H9 (cell line): ENCODE results near the gene ADRA2A. TPM values are rescaled to one million over a fixed set of nuclear protein-coding genes. Genes with fewer than 3 reads are reported as not detected.

Experiments used
- DNase-seq: peaks from one replicate; pipeline ENCODE4 v3.0.0-alpha.2; 2017
- H2AFZ ChIP-seq: one replicate; pipeline ENCODE4 v1.6.1; 2013; ENCODE audit warnings: mild to moderate bottlenecking, low read length, control low read depth, moderate library complexity
- H2AK5ac ChIP-seq: 2 replicates; pipeline ENCODE4 v1.6.1; 2013; ENCODE audit warnings: low read length, control low read depth, mixed read lengths; ENCODE audit not compliant: insufficient read length
- H2BK120ac ChIP-seq: one replicate; pipeline ENCODE4 v1.6.1; 2013; ENCODE audit warnings: low read depth, mild to moderate bottlenecking, low read length, control low read depth, inconsistent platforms; ENCODE audit not compliant: poor library complexity, severe bottlenecking
- H2BK12ac ChIP-seq: 2 replicates; pipeline ENCODE4 v1.6.1; 2013; ENCODE audit warnings: low read length, control low read depth, mixed read lengths, low read depth; ENCODE audit not compliant: insufficient read length
- H2BK15ac ChIP-seq: 2 replicates; pipeline ENCODE4 v1.6.1; 2013; ENCODE audit warnings: low read depth, low read length, control low read depth
- H2BK20ac ChIP-seq: one replicate; pipeline ENCODE4 v1.6.1; 2013; ENCODE audit warnings: low read depth, mild to moderate bottlenecking, low read length, control low read depth, inconsistent platforms; ENCODE audit not compliant: poor library complexity, severe bottlenecking
- H2BK5ac ChIP-seq: 2 replicates; pipeline ENCODE4 v1.6.1; 2013; ENCODE audit warnings: low read length, control low read depth, mixed read lengths; ENCODE audit not compliant: insufficient read length
- H3K14ac ChIP-seq: 2 replicates; pipeline ENCODE4 v1.6.1; 2013; ENCODE audit warnings: low read length, control low read depth; ENCODE audit not compliant: insufficient read depth
- H3K18ac ChIP-seq: 2 replicates; pipeline ENCODE4 v1.6.1; 2013; ENCODE audit warnings: low read depth, mild to moderate bottlenecking, mixed read lengths, low read length, control low read depth; ENCODE audit not compliant: insufficient read length
- H3K23ac ChIP-seq: 2 replicates; pipeline ENCODE4 v1.6.1; 2013; ENCODE audit warnings: low read length, control low read depth, mixed read lengths, low read depth; ENCODE audit not compliant: insufficient read length
- H3K23me2 ChIP-seq: 2 replicates; pipeline ENCODE4 v1.6.1; 2013; ENCODE audit warnings: low read depth, mild to moderate bottlenecking, mixed read lengths, low read length, control low read depth; ENCODE audit not compliant: insufficient read length, poor library complexity, severe bottlenecking
- H3K27ac ChIP-seq: 2 replicates; pipeline ENCODE4 v1.5.1; 2013; ENCODE audit warnings: low read length, control low read depth, mixed read lengths, low read depth; ENCODE audit not compliant: insufficient read length
- H3K27me3 ChIP-seq: 2 replicates; pipeline ENCODE4 v1.6.1; 2013; ENCODE audit warnings: low read length, control low read depth, inconsistent platforms; ENCODE audit not compliant: insufficient read depth
- H3K4ac ChIP-seq: 2 replicates; pipeline ENCODE4 v1.6.1; 2013; ENCODE audit warnings: low read depth, mild to moderate bottlenecking, control low read depth, inconsistent platforms, low read length, moderate library complexity
- H3K4me1 ChIP-seq: 2 replicates; pipeline ENCODE4 v1.6.1; 2013; ENCODE audit warnings: low read length, control low read depth, inconsistent platforms; ENCODE audit not compliant: insufficient read depth
- H3K4me2 ChIP-seq: 2 replicates; pipeline ENCODE4 v1.6.1; 2013; ENCODE audit warnings: low read length, control low read depth, mixed read lengths; ENCODE audit not compliant: insufficient read length, insufficient read depth
- H3K56ac ChIP-seq: 2 replicates; pipeline ENCODE4 v1.6.1; 2013; ENCODE audit warnings: low read depth, mild to moderate bottlenecking, mixed read lengths, low read length, control low read depth; ENCODE audit not compliant: insufficient read length
- H3K79me1 ChIP-seq: 2 replicates; pipeline ENCODE4 v1.6.1; 2013; ENCODE audit warnings: low read depth, mild to moderate bottlenecking, moderate library complexity, low read length, control low read depth, inconsistent platforms; ENCODE audit not compliant: insufficient read depth, poor library complexity, severe bottlenecking
- H3K79me2 ChIP-seq: 2 replicates; pipeline ENCODE4 v1.6.1; 2013; ENCODE audit warnings: low read length, control low read depth, inconsistent platforms; ENCODE audit not compliant: insufficient read depth
- H3K9ac ChIP-seq: 2 replicates; pipeline ENCODE4 v1.6.1; 2013; ENCODE audit warnings: low read length, control low read depth, mixed read lengths; ENCODE audit not compliant: insufficient read length; ENCODE audit errors: extremely low read depth
- H3K9me3 ChIP-seq: one replicate; pipeline ENCODE4 v1.6.1; 2013; ENCODE audit warnings: low read depth, low read length, inconsistent platforms; ENCODE audit not compliant: control insufficient read depth
- H3T11ph ChIP-seq: one replicate; pipeline ENCODE4 v1.6.1; 2013; ENCODE audit warnings: mild to moderate bottlenecking, low read length, control low read depth, inconsistent platforms
- H4K20me1 ChIP-seq: one replicate; pipeline ENCODE4 v1.6.1; 2013; ENCODE audit not compliant: control insufficient read depth, insufficient read length, insufficient read depth
- H4K5ac ChIP-seq: 2 replicates; pipeline ENCODE4 v1.6.1; 2013; ENCODE audit warnings: low read depth, mild to moderate bottlenecking, mixed read lengths, low read length, control low read depth; ENCODE audit not compliant: insufficient read length
- H4K8ac ChIP-seq: replicated peaks from 2 replicates; pipeline ENCODE4 v1.6.1; 2013; ENCODE audit warnings: low read length, control low read depth, mixed read lengths, low read depth; ENCODE audit not compliant: insufficient read length
- H4K91ac ChIP-seq: 2 replicates; pipeline ENCODE4 v1.6.1; 2013; ENCODE audit warnings: low read depth, mild to moderate bottlenecking, moderate library complexity, mixed read lengths, low read length, control low read depth; ENCODE audit not compliant: insufficient read length
- H3K27ac Mint-ChIP-seq, 3 experiments: 2 replicates in 2 of 3; 3 replicates in 1 of 3; pipeline ENCODE4 v1.8.0; 2020 to 2021; ENCODE audit warnings: mixed read lengths in 3 of 3, mild to moderate bottlenecking in 1 of 3, moderate library complexity in 1 of 3
- H3K27me3 Mint-ChIP-seq: 2 replicates; pipeline ENCODE4 v1.8.0; 2021; ENCODE audit warnings: low read depth, mild to moderate bottlenecking, moderate library complexity, mixed read lengths
- H3K36me3 Mint-ChIP-seq, 3 experiments: 2 replicates in 2 of 3; 3 replicates in 1 of 3; pipeline ENCODE4 v1.8.0; 2020 to 2021; ENCODE audit warnings: low read depth in 3 of 3, mixed read lengths in 3 of 3; ENCODE audit not compliant: insufficient read depth in 1 of 3
- H3K4me1 Mint-ChIP-seq, 2 experiments: 2 replicates each; pipeline ENCODE4 v1.8.0; 2020; ENCODE audit warnings: mixed read lengths in 2 of 2
- H3K4me3 Mint-ChIP-seq, 2 experiments: 2 replicates in 1 of 2; 3 replicates in 1 of 2; pipeline ENCODE4 v1.8.0; 2020 to 2021; ENCODE audit warnings: mild to moderate bottlenecking in 2 of 2, mixed read lengths in 2 of 2, moderate library complexity in 1 of 2
- H3K9me3 Mint-ChIP-seq, 2 experiments: 2 replicates in 1 of 2; 3 replicates in 1 of 2; pipeline ENCODE4 v1.8.0; 2020; ENCODE audit warnings: mild to moderate bottlenecking in 2 of 2, mixed read lengths in 2 of 2, moderate library complexity in 1 of 2
- WGBS: extraction: QIAGEN DNeasy Blood & Tissue Kit; methylation state at CpG from one replicate; pipeline ENCODE4 v1.1.7; 2013; ENCODE audit warnings: missing lambda C conversion rate, low lambda C conversion rate, mixed read lengths; ENCODE audit not compliant: insufficient read length; ENCODE audit errors: extremely low coverage; 5-methylcytosine and 5-hydroxymethylcytosine counted together
- total RNA-seq: library from RNA; stranded (reverse); gene quantifications from 2 replicates; pipeline ENCODE4 v1.2.1, GENCODE V29; 2021
- TF ChIP-seq, protein P1 (sequence below): fragments of 200-600 bp; sonication (generic); conservative IDR thresholded peaks from 3 replicates; pipeline ENCODE4 v1.8.0; 2021; ENCODE audit warnings: antibody characterized with exemption, mild to moderate bottlenecking

The ADRA2A gene
- total RNA-seq, 1 experiment from 2014 or later = 1.4 TPM

DNA sequence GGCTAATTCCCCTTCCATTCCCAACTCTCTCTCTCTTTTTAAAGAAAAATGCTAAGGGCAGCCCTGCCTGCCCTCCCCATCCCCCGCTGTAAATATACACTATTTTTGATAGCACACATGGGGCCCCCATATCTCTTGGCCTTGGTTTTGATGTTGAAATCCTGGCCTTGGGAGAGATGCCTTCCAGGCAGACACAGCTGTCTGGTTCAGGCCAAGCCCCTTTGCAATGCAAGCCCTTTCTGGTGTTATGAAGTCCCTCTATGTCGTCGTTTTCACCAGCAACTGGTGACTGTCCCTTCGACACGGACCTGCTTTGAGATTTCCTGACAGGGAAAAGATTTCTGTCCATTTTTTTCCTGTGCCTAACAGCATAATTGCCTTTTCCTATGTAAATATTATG is 3.0 kb downstream of the ADRA2A start:
- Histone ChIP-seq H3K9ac (no peak overlapping the region), H3K79me2 (no peaks in the 10 kb centered on the region), H3K23ac (no peak overlapping the region), H3K4me1 (peaks cover 4% of the 10 kb centered on the region; the same call in 1 of the 2 replicates), H2BK12ac (no peak overlapping the region), H3K4ac (no peak overlapping the region), H3K4me2 (no peak overlapping the region), H3K27ac (no peak overlapping the region), H3K18ac (no peak overlapping the region), H2BK15ac (no peak overlapping the region), H2AFZ (no peak overlapping the region), H2AK5ac (no peak overlapping the region), H3K23me2 (peaks cover 4% of the 10 kb centered on the region), H2BK20ac (no peak overlapping the region), H3K14ac (no peak overlapping the region), H2BK5ac (no peak overlapping the region), H4K5ac (no peak overlapping the region), H4K91ac (no peak overlapping the region), H3K9me3 (no peaks in the 10 kb centered on the region), H3T11ph (no peak overlapping the region), H3K27me3 (peaks cover 28% of the 10 kb centered on the region; the same call in 1 of the 2 replicates), H2BK120ac (no peak overlapping the region), H4K8ac (no peak overlapping the region), H3K56ac (no peak overlapping the region), H3K79me1 (no peaks in the 10 kb centered on the region), H4K20me1 (no peaks in the 10 kb centered on the region)
- Mint-ChIP-seq H3K27me3 (peaks cover 71% of the 10 kb centered on the region), H3K27ac (no peak overlapping the region), H3K4me3 (peak overlapping the region in 1 of 2 experiments; percentile 38; a peak in 2 of 5 replicates), H3K9me3 (peaks cover 0 to 4% of the 10 kb centered on the region in 2 experiments; a peak in 3 of 5 replicates), H3K36me3 (peaks cover 0 to 8% (median 2%) of the 10 kb centered on the region in 3 experiments; a peak in 2 of 7 replicates), H3K4me1 (peaks cover 20 to 23% of the 10 kb centered on the region in 2 experiments)
- DNase-seq = no peak
- no CpG with 5 or more reads among the region's 5 CpGs for WGBS
- TF ChIP-seq, protein P1, sequence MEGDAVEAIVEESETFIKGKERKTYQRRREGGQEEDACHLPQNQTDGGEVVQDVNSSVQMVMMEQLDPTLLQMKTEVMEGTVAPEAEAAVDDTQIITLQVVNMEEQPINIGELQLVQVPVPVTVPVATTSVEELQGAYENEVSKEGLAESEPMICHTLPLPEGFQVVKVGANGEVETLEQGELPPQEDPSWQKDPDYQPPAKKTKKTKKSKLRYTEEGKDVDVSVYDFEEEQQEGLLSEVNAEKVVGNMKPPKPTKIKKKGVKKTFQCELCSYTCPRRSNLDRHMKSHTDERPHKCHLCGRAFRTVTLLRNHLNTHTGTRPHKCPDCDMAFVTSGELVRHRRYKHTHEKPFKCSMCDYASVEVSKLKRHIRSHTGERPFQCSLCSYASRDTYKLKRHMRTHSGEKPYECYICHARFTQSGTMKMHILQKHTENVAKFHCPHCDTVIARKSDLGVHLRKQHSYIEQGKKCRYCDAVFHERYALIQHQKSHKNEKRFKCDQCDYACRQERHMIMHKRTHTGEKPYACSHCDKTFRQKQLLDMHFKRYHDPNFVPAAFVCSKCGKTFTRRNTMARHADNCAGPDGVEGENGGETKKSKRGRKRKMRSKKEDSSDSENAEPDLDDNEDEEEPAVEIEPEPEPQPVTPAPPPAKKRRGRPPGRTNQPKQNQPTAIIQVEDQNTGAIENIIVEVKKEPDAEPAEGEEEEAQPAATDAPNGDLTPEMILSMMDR = no peak
